HG03108 (cell line): ENCODE results near the gene SS18L1.

Experiments used
- ATAC-seq: cut with Tn5 transposase; IDR thresholded peaks from one replicate; pipeline ENCODE4 v1.9.1; 2021; ENCODE audit warnings: moderate library complexity; ENCODE audit not compliant: unreplicated experiment

The SS18L1 gene

GRCh38 chr20:62208795-62209755, 65.5 kb downstream of the SS18L1 start:
- no peak for ATAC-seq

- no peak for ATAC-seq
Measured at GRCh38 chr20:62209850-62210495, 66.4 kb downstream of the SS18L1 start.

GRCh38 chr20:62210496-62210855, 66.9 kb downstream of the SS18L1 start:
- no peak for ATAC-seq

- ATAC-seq, result no peak
Measured at GRCh38 chr20:62211216-62211615, 67.6 kb downstream of the SS18L1 start.

- ATAC-seq, result no peak
Measured at GRCh38 chr20:62211769-62212288, 68.3 kb downstream of the SS18L1 start.

GRCh38 chr20:62212299-62212698, 68.7 kb downstream of the SS18L1 start:
- no peak for ATAC-seq

GRCh38 chr20:62214067-62214466, 70.5 kb downstream of the SS18L1 start:
- no peak for ATAC-seq

- no peak for ATAC-seq
Measured at GRCh38 chr20:62215020-62215990, 71.7 kb downstream of the SS18L1 start.

- ATAC-seq, result no peak
Measured at GRCh38 chr20:62215991-62216635, 72.5 kb downstream of the SS18L1 start.

GRCh38 chr20:62216636-62217566, 73.3 kb downstream of the SS18L1 start:
- ATAC-seq, result no peak

GRCh38 chr20:62217913-62218773, 74.6 kb downstream of the SS18L1 start:
- ATAC-seq, result no peak

- ATAC-seq, result no peak
Measured at GRCh38 chr20:62219101-62219991, 75.8 kb downstream of the SS18L1 start.

GRCh38 chr20:62219992-62220665, 76.6 kb downstream of the SS18L1 start, which contains the start of gene HRH3:
Gene HRH3, minus strand, starts transcription at chr20:62220278. Its CDS starts 308 bp downstream, at chr20:62219970.
- ATAC-seq, result no peak

- ATAC-seq, result no peak
Measured at GRCh38 chr20:62220666-62221568, 77.3 kb downstream of the SS18L1 start.

- ATAC-seq, result no peak
Measured at GRCh38 chr20:62222266-62222850, 78.8 kb downstream of the SS18L1 start.
